Activated CD4-positive, alpha-beta T cell treated with anti-CD3 and anti-CD28 coated beads for 36 hours (primary cell): Measurements from ENCODE around the gene GRK3. TPM values are rescaled to one million over a fixed set of nuclear protein-coding genes. Genes with fewer than 3 reads are reported as not detected.
"Not testable (repeated sequence)": the region's sequence is repeated elsewhere in the genome, so short reads cannot be mapped to it uniquely, and the experiment has no call there.

Experiments used
- ATAC-seq: fragments of 200-7000 bp; cut with Tn5 transposase; one replicate; pipeline ENCODE4 v1.10.0; 2021; ENCODE audit warnings: mild to moderate bottlenecking, moderate library complexity
- CTCF ChIA-PET: fragments of 350-600 bp; sonication (Branson Sonifier 250); formaldehyde crosslinking; loops from one replicate; lab custom pipeline; 2021; ENCODE audit warnings: antibody characterized with exemption; lab: Charles Lee
- POLR2A ChIA-PET: fragments of 350-600 bp; sonication (Branson Sonifier 250); formaldehyde crosslinking; loops from one replicate; lab custom pipeline; 2021; ENCODE audit warnings: antibody characterized with exemption, inconsistent platforms; lab: Charles Lee
- DNase-seq: peaks from one replicate; pipeline ENCODE4 v3.0.0-alpha.2; 2020
- H3K27ac Mint-ChIP-seq: one replicate; pipeline ENCODE4 v1.8.0; 2021; ENCODE audit warnings: mixed read lengths
- H3K27me3 Mint-ChIP-seq: one replicate; pipeline ENCODE4 v1.8.0; 2021; ENCODE audit warnings: mixed read lengths
- H3K36me3 Mint-ChIP-seq: one replicate; pipeline ENCODE4 v1.8.0; 2021; ENCODE audit warnings: low read depth, mixed read lengths
- H3K4me1 Mint-ChIP-seq: one replicate; pipeline ENCODE4 v1.8.0; 2021; ENCODE audit warnings: mixed read lengths
- H3K4me3 Mint-ChIP-seq: one replicate; pipeline ENCODE4 v1.8.0; 2021; ENCODE audit warnings: mild to moderate bottlenecking, moderate library complexity, mixed read lengths
- H3K9me3 Mint-ChIP-seq: one replicate; pipeline ENCODE4 v1.8.0; 2021; ENCODE audit warnings: low read depth, mixed read lengths
- intact Hi-C, 2 experiments: fragments of 100-400 bp; cut with DNase I in 1 of 2; cut with micrococcal nuclease in 1 of 2; formaldehyde crosslinking; loops; one replicate each; pipeline versions ENCODE4 v1.14.2 to v1.15.1; 2022 to 2024; cut with DNase I, micrococcal nuclease
- total RNA-seq, 2 experiments: library from RNA; stranded (reverse); gene quantifications; one replicate each; pipeline ENCODE4 v1.2.3, GENCODE V29; 2021

The GRK3 gene
- total RNA-seq, 2 experiments from 2014 or later: 8.6 to 9.2 TPM

DNA sequence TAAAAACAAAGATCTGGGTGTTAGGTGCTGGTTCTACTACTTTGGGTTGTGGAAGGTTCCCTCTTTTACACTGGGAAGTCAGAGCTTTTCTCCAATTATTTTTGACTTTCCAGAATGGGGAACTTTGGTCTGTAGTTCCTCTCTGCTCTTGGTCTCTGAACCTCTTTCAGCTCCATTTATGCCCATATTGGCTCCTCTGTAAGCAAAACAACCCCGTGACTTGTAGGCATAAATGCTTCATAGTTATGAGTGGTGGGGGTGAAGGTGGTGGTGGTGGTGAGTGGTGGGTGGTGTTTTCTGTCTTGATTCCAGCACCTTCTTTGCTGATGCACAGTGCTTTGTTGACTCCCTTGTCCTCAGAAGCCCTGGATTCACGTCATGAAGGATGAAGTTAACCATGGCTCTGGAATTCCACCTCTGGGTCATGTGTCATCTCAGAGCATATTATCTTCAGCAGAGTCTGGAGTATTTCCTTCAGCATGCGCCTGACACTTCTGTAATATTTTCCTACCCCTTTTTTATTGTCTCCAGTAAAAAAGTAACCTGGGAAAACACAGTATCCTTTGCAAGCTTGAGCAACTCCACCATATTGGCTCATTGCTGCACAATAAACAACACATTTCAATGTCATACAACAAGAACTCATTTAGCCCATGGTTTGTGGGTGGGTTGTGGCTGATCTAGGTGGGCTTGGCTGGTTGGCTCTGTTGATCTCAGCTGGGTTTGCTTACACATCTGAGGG is 24.1 kb upstream of the GRK3 start:
- DNase-seq (no peak), ATAC-seq (no peak)
- ChIA-PET POLR2A (no interaction called here), CTCF (no interaction called here)
- no peak overlapping the region for H3K4me3 Mint-ChIP-seq
- intact Hi-C loops: no loop called here
- H3K36me3 Mint-ChIP-seq: no peaks in the 10 kb centered on the region
- no peaks in the 10 kb centered on the region for H3K9me3 Mint-ChIP-seq
- H3K27ac Mint-ChIP-seq: no peak overlapping the region
- no peaks in the 10 kb centered on the region for H3K4me1 Mint-ChIP-seq
- peaks cover 2% of the 10 kb centered on the region for H3K27me3 Mint-ChIP-seq

GRCh38 chr22:25540908-25541660 is 23.4 kb upstream of the GRK3 start:
- intact Hi-C loops: no loop called here

DNA sequence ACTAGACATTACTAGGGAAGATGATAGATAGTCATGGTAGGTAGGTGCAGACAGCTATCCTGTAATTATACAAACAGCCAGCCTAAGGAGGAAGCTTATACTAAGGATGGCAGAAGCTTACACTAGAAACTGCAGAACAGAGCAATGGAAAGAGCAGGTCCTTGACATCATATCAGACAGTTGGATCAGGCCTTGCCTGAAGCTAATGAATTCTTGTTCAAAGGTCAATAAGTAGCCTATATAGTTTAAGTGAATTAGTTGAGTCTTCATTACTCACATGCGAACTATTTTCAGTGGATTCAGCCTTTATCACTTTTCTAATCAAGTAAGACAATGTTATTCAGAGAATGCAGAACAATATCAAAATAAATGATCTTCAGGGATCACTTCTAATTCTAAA is 22.3 kb upstream of the GRK3 start:
- H3K4me3 Mint-ChIP-seq: no peak overlapping the region
- DNase-seq: no peak
- no peaks in the 10 kb centered on the region for H3K36me3 Mint-ChIP-seq

More at GRCh38 chr22:25540908-25541660, 23.4 kb upstream of the GRK3 start:
- ATAC-seq (no peak), DNase-seq (no peak)
- Mint-ChIP-seq H3K9me3 (no peaks in the 10 kb centered on the region), H3K4me1 (no peaks in the 10 kb centered on the region), H3K27ac (no peak overlapping the region), H3K27me3 (peaks cover 2% of the 10 kb centered on the region), H3K36me3 (no peaks in the 10 kb centered on the region), H3K4me3 (no peak overlapping the region)
- CTCF ChIA-PET: interaction anchor here (0.6 to 1.0 kb wide), 3 partner anchors 9 to 27 kb away, joined by 3 read pairs; no protein-coding TSS in a partner anchor
- POLR2A ChIA-PET: no interaction called here

DNA sequence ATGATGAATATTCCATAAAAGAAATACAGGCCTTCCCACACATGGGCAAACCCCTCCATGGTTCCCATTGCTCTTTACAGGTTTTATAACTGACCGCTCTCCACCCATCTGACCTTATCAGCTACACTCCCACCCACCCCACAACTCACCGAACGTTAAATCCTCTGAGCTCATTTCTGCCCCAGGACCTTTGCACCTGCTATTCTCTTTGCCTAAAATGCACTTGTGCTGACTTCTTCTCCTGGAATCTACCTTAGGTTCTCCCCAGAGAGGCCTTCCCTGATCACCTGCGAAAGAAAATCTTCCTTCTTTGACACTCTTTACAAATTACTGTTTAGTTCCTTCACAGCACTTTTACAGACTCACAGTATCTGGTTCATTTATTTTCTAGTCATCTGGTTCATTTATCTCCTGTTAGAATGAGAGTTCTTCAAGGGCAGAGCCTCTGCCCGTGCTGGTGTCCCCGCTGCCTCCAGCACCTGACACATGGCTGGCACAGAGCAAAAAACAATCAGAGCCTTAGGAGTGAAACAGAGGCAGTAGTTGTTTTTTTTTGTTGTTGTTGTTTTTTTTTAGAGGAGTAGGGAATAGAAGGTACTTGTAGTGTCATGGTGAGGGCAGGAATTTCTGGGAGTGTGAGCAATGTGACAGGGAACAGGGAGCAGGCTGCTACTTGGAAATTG is 21.6 kb upstream of the GRK3 start:
- Mint-ChIP-seq H3K4me3 (no peak overlapping the region), H3K9me3 (no peaks in the 10 kb centered on the region), H3K36me3 (no peaks in the 10 kb centered on the region), H3K27me3 (peaks cover 2% of the 10 kb centered on the region), H3K4me1 (no peaks in the 10 kb centered on the region), H3K27ac (no peak overlapping the region)
- POLR2A ChIA-PET: no interaction called here
- CTCF ChIA-PET: interaction anchor here (0.7 kb wide), 2 partner anchors 80 to 85 kb away, joined by 3 to 4 read pairs; no protein-coding TSS in a partner anchor
- intact Hi-C loops: no loop called here
- ATAC-seq (no peak), DNase-seq (no peak)

More for the DNA sequence above, 22.3 kb upstream of the GRK3 start:
- no peak overlapping the region for H3K27ac Mint-ChIP-seq
- ChIA-PET CTCF (interaction anchor here (0.7 to 1.0 kb wide), 4 partner anchors 9 to 100 kb away, joined by 3 to 4 read pairs (median 3); no protein-coding TSS in a partner anchor), POLR2A (no interaction called here)
- intact Hi-C loops: no loop called here
- no peaks in the 10 kb centered on the region for H3K9me3 Mint-ChIP-seq
- no peak for ATAC-seq
- peaks cover 2% of the 10 kb centered on the region for H3K27me3 Mint-ChIP-seq
- no peaks in the 10 kb centered on the region for H3K4me1 Mint-ChIP-seq

DNA sequence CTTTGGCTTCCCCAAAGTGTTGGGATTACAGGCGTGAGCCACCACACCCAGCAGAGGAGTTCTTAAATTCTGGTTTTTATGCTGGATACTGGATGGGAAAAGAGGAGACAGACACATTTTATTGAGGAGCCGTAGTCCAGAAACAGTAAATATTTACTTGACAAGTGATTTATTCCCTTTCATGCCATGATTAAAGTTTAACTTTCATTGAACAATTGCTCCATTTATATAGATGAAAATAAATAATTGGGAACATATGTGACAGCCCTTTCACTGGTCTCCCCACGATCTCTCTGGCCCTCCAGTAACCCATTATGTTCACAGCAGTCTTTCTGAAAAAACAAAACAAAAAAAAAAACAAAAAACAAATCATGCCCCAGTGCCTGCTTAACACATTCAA is 19.3 kb upstream of the GRK3 start:
- H3K9me3 Mint-ChIP-seq: no peaks in the 10 kb centered on the region
- no peaks in the 10 kb centered on the region for H3K4me1 Mint-ChIP-seq
- no peak overlapping the region for H3K27ac Mint-ChIP-seq
- intact Hi-C loops: no loop called here
- H3K4me3 Mint-ChIP-seq: no peak overlapping the region
- peaks cover 2% of the 10 kb centered on the region for H3K27me3 Mint-ChIP-seq
- no peak for DNase-seq
- H3K36me3 Mint-ChIP-seq: no peaks in the 10 kb centered on the region
- ChIA-PET POLR2A (no interaction called here), CTCF (interaction anchor here (0.7 to 0.8 kb wide), 2 partner anchors 138 to 228 kb away, joined by 3 to 4 read pairs; no protein-coding TSS in a partner anchor)
- ATAC-seq: no peak

- Mint-ChIP-seq H3K27ac (no peak overlapping the region), H3K4me1 (no peaks in the 10 kb centered on the region), H3K9me3 (no peaks in the 10 kb centered on the region), H3K36me3 (no peaks in the 10 kb centered on the region), H3K4me3 (no peak overlapping the region), H3K27me3 (no peaks in the 10 kb centered on the region)
- DNase-seq: no peak
- POLR2A ChIA-PET: no interaction called here
- ATAC-seq: no peak
- CTCF ChIA-PET: interaction anchor here (0.7 to 0.8 kb wide), 2 partner anchors 138 to 228 kb away, joined by 3 to 4 read pairs; no protein-coding TSS in a partner anchor
- intact Hi-C loops: no loop called here
Measured at GRCh38 chr22:25545672-25546071, 18.8 kb upstream of the GRK3 start.

GRCh38 chr22:25546242-25546641 is 18.2 kb upstream of the GRK3 start:
- DNase-seq (no peak), ATAC-seq (no peak)
- Mint-ChIP-seq H3K27ac (no peak overlapping the region), H3K4me1 (no peaks in the 10 kb centered on the region), H3K36me3 (no peaks in the 10 kb centered on the region), H3K27me3 (no peaks in the 10 kb centered on the region), H3K9me3 (no peaks in the 10 kb centered on the region), H3K4me3 (no peak overlapping the region)
- intact Hi-C loops: no loop called here
- POLR2A ChIA-PET: no interaction called here
- CTCF ChIA-PET: no interaction called here

GRCh38 chr22:25546751-25547150 is 17.7 kb upstream of the GRK3 start:
- H3K4me1 Mint-ChIP-seq: no peaks in the 10 kb centered on the region
- H3K27ac Mint-ChIP-seq: no peak overlapping the region
- H3K36me3 Mint-ChIP-seq: no peaks in the 10 kb centered on the region
- ChIA-PET CTCF (interaction anchor here (0.6 kb wide), 1 partner anchor 97 kb away, joined by 3 read pairs; no protein-coding TSS in a partner anchor), POLR2A (interaction anchor here (0.7 kb wide), 1 partner anchor 299 kb away, joined by 6 read pairs; no protein-coding TSS in a partner anchor)
- intact Hi-C loops: no loop called here
- H3K4me3 Mint-ChIP-seq: no peak overlapping the region
- no peak for ATAC-seq
- H3K27me3 Mint-ChIP-seq: no peaks in the 10 kb centered on the region
- no peaks in the 10 kb centered on the region for H3K9me3 Mint-ChIP-seq
- DNase-seq: no peak

DNA sequence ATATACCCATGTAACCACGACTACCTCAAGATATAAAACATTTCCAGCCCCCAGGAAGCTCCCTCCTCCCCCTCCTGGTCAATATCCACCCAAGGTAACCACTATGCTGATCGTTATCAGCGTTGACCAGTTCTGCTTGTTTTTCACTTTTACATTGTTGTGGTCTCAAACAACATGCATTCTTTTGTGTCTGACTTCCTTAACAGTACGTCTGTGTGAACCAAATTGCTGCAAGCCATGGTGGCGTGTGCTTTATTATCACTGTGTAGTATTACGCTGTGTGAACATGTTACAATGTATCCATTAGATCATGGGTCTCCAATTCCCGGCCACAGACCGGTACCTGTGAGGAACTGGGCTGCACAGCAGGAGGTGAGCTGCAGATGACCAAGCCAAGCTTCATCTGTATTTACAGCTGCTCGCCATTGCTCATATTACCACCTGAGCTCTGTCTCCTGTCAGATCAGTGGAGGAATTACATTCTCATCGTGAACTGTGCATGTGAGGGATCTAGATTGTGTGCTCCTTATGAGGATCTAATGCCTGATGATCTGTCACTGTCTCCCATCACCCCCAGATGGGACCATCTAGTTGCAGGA is 15.5 kb upstream of the GRK3 start:
- ChIA-PET POLR2A (no interaction called here), CTCF (interaction anchor here (0.5 to 1.0 kb wide), 3 partner anchors 52 to 1698 kb away, joined by 3 read pairs; no protein-coding TSS in a partner anchor)

GRCh38 chr22:25551396-25551795 is 13.1 kb upstream of the GRK3 start:
- Mint-ChIP-seq H3K36me3 (no peaks in the 10 kb centered on the region), H3K4me3 (no peak overlapping the region), H3K27ac (no peak overlapping the region), H3K27me3 (no peaks in the 10 kb centered on the region), H3K9me3 (no peaks in the 10 kb centered on the region), H3K4me1 (no peaks in the 10 kb centered on the region)
- POLR2A ChIA-PET: no interaction called here
- ATAC-seq (no peak), DNase-seq (no peak)
- CTCF ChIA-PET: interaction anchor here (1.0 kb wide), 1 partner anchor 10 kb away, joined by 3 read pairs; no protein-coding TSS in a partner anchor
- intact Hi-C loops: no loop called here

More for the DNA sequence above, 15.5 kb upstream of the GRK3 start:
- no peak overlapping the region for H3K27ac Mint-ChIP-seq
- ATAC-seq: no peak
- intact Hi-C loops: no loop called here
- no peaks in the 10 kb centered on the region for H3K27me3 Mint-ChIP-seq
- DNase-seq: no peak
- no peak overlapping the region for H3K4me3 Mint-ChIP-seq
- H3K36me3 Mint-ChIP-seq: no peaks in the 10 kb centered on the region
- no peaks in the 10 kb centered on the region for H3K4me1 Mint-ChIP-seq
- H3K9me3 Mint-ChIP-seq: no peaks in the 10 kb centered on the region

- H3K4me1 Mint-ChIP-seq, ATAC-seq, H3K36me3 Mint-ChIP-seq, DNase-seq, CTCF ChIA-PET, H3K4me3 Mint-ChIP-seq, POLR2A ChIA-PET, H3K27me3 Mint-ChIP-seq, intact Hi-C loops, H3K27ac Mint-ChIP-seq, H3K9me3 Mint-ChIP-seq: not testable (repeated sequence)
Measured at GRCh38 chr22:25552405-25552804, 12.1 kb upstream of the GRK3 start.
